Keratinocyte (primary cell): ENCODE measurements around the gene C11orf71.

Source experiments
- CTCF ChIP-seq, 3 experiments: IDR thresholded peaks in 1 of 3; conservative IDR thresholded peaks in 1 of 3; optimal IDR thresholded peaks in 1 of 3; 2 replicates in 2 of 3; 3 replicates in 1 of 3; pipeline versions ENCODE3 to v1.5.1; 2011; ENCODE audit warnings: low read length in 3 of 3, mild to moderate bottlenecking in 3 of 3, moderate library complexity in 2 of 3, control low read depth in 1 of 3, inconsistent platforms in 1 of 3; ENCODE audit not compliant: insufficient read depth in 2 of 3; ENCODE audit errors: extremely low read depth in 1 of 3
- EZH2 ChIP-seq: IDR thresholded peaks from one replicate; pipeline ENCODE4 v1.6.1; 2012; ENCODE audit warnings: inconsistent platforms, mild to moderate bottlenecking, low read length, moderate library complexity

GRCh38 chr11:114412946-114413345, 12.6 kb upstream of the C11orf71 start:
- TF ChIP-seq CTCF (optimal IDR thresholded peaks at IDR 0.05 in 1 of 3, IDR thresholded peaks at IDR 0.05 in 1 of 3, conservative IDR thresholded peaks at IDR 0.05 in 1 of 3; ENCODE audit: extremely low read depth in 1 of 3, insufficient read depth in 2 of 3, low read length in 3 of 3) (no peak), EZH2 (no peak)
